Lung (tissue), 12 donors: Measurements from ENCODE around the gene VPS41. TPM values are rescaled to one million over a fixed set of nuclear protein-coding genes. Genes with fewer than 3 reads are reported as not detected.

Source experiments
- ATAC-seq: fragments of 200-7000 bp; cut with Tn5 transposase; one replicate; pipeline ENCODE4 v1.9.1; 2020; ENCODE audit warnings: moderate number of reproducible peaks; ENCODE audit not compliant: insufficient read depth, low FRiP score
- DNase-seq, 3 donors: peaks; one replicate each; pipeline ENCODE4 v3.0.0-alpha.2; 2013 to 2017
- H3K27ac ChIP-seq, 2 donors: one replicate each; pipeline ENCODE4 v1.5.1; 2013; ENCODE audit warnings: mild to moderate bottlenecking in 2 of 2, moderate library complexity in 2 of 2, control low read depth in 1 of 2, inconsistent platforms in 1 of 2, low read depth in 1 of 2, low read length in 1 of 2
- H3K27me3 ChIP-seq, 3 donors: one replicate each; pipeline ENCODE4 v1.5.1; 2013; ENCODE audit warnings: low read length in 2 of 3; ENCODE audit not compliant: control insufficient read depth in 3 of 3, insufficient read depth in 3 of 3
- H3K36me3 ChIP-seq, 4 donors: one replicate each; pipeline ENCODE4 v1.5.1; 2013; ENCODE audit warnings: low read length in 4 of 4, mild to moderate bottlenecking in 1 of 4, moderate library complexity in 1 of 4; ENCODE audit not compliant: control insufficient read depth in 4 of 4, insufficient read depth in 4 of 4
- H3K4me1 ChIP-seq, 5 donors: one replicate each; pipeline ENCODE4 v1.5.1; 2013; ENCODE audit warnings: low read length in 5 of 5, mild to moderate bottlenecking in 2 of 5, moderate library complexity in 1 of 5; ENCODE audit not compliant: control insufficient read depth in 5 of 5, insufficient read depth in 5 of 5
- H3K4me3 ChIP-seq: one replicate; pipeline ENCODE4 v1.5.1; 2013; ENCODE audit warnings: mild to moderate bottlenecking, control low read depth, moderate library complexity
- H3K9ac ChIP-seq, 2 donors: one replicate each; pipeline ENCODE4 v1.5.1; 2013; ENCODE audit warnings: low read length in 2 of 2, control low read depth in 1 of 2; ENCODE audit not compliant: insufficient read depth in 1 of 2
- H3K9me3 ChIP-seq, 4 donors: one replicate each; pipeline ENCODE4 v1.5.1; 2013; ENCODE audit warnings: low read length in 3 of 4, mild to moderate bottlenecking in 1 of 4, moderate library complexity in 1 of 4; ENCODE audit not compliant: control insufficient read depth in 4 of 4, insufficient read depth in 3 of 4
- CTCF ChIP-seq: IDR thresholded peaks from 2 replicates; pipeline ENCODE4 v1.5.1; 2012; ENCODE audit warnings: mild to moderate bottlenecking; ENCODE audit errors: control extremely low read depth, extremely low read depth
- whole genome bisulfite sequencing, 2 donors: extraction: QIAGEN DNeasy Blood & Tissue Kit; methylation state at CpG; one replicate each; pipeline ENCODE4 v1.1.7; 2013; 5-methylcytosine and 5-hydroxymethylcytosine counted together
- polyA plus RNA-seq, 2 donors: library from polyadenylated mRNA; stranded (reverse); fragments of 200-250 nt; gene quantifications; one replicate each; pipeline ENCODE4 v1.2.1, GENCODE V29; 2013
- total RNA-seq, 2 donors: library from RNA; depleted of rRNA in 1 of 2; stranded (reverse); fragments of >200 nt in 1 of 2; gene quantifications; one replicate each; pipeline ENCODE4 v1.2.1, GENCODE V29; 2014 to 2021
- donor health status: control.
- donor health status: control.
- donor health status: Bipolar disorder and iron deficiency.
- donor health status: healthy.
- donor health status: DM: yes; HTN: yes; CAD: no.

VPS41 gene
- total and polyA plus RNA-seq, 4 donors: 13.8 to 88.6 (median 48.1) TPM

- H3K9ac ChIP-seq: no peak overlapping the region
- DNase-seq (no peak), ATAC-seq (no peak)
- 93 to 96% methylated on average over 3 of the region's 3 CpGs for WGBS, 2 donors
- H3K4me1 ChIP-seq: peaks cover 0 to 3% (median 0%) of the 10 kb centered on the region in 5 donors
- peaks cover 0 to 3% (median 0%) of the 10 kb centered on the region in 4 donors for H3K9me3 ChIP-seq
- H3K36me3 ChIP-seq: peaks cover 3 to 9% (median 5%) of the 10 kb centered on the region in 4 donors
- no peak overlapping the region for H3K27ac ChIP-seq
- H3K27me3 ChIP-seq: no peaks in the 10 kb centered on the region
- TF ChIP-seq CTCF: no peak
- no peak overlapping the region for H3K4me3 ChIP-seq
Measured at GRCh38 chr7:38893061-38893460, 15.9 kb downstream of the VPS41 start.

- Histone ChIP-seq H3K36me3 (peaks cover 2 to 4% (median 3%) of the 10 kb centered on the region in 4 donors), H3K27me3 (no peaks in the 10 kb centered on the region), H3K4me3 (no peak overlapping the region), H3K27ac (no peak overlapping the region), H3K9me3 (peaks cover 0 to 3% (median 0%) of the 10 kb centered on the region in 4 donors), H3K4me1 (peaks cover 0 to 3% (median 0%) of the 10 kb centered on the region in 5 donors), H3K9ac (no peak overlapping the region)
- no peak for TF ChIP-seq CTCF
- 81 to 83% methylated on average over 6 of the region's 6 CpGs for WGBS, 2 donors
- ATAC-seq (no peak), DNase-seq (no peak)
Measured at GRCh38 chr7:38890597-38890996, 18.4 kb downstream of the VPS41 start.

GRCh38 chr7:38889872-38890432, 19.0 kb downstream of the VPS41 start:
- no peak for ATAC-seq
- peaks cover 0 to 4% (median 2%) of the 10 kb centered on the region in 4 donors for H3K36me3 ChIP-seq

More at GRCh38 chr7:38889872-38890432, 19.0 kb downstream of the VPS41 start:
- no peak for TF ChIP-seq CTCF
- no peak overlapping the region for H3K27ac ChIP-seq
- DNase-seq: no peak
- peaks cover 0 to 3% (median 0%) of the 10 kb centered on the region in 5 donors for H3K4me1 ChIP-seq
- H3K9ac ChIP-seq: no peak overlapping the region
- peaks cover 0 to 3% (median 0%) of the 10 kb centered on the region in 4 donors for H3K9me3 ChIP-seq
- H3K4me3 ChIP-seq: no peak overlapping the region
- H3K27me3 ChIP-seq: no peaks in the 10 kb centered on the region
- WGBS, 2 donors: 96 to 98% methylated on average over 5 of the region's 5 CpGs
